Bronchial epithelial cell (primary cell): ENCODE data around the gene FRS2. TPM values are rescaled to one million over a fixed set of nuclear protein-coding genes. Genes with fewer than 3 reads are reported as not detected.

ENCODE experiments used
- DNase-seq: peaks from one replicate; pipeline ENCODE4 v3.0.0-alpha.2; 2010; ENCODE audit warnings: low read depth
- FAIRE-seq: peaks from 2 replicates; lab custom pipeline; 2011; peaks lifted over from hg19 to GRCh38; lab: Jason Lieb, UNC
- H3K27me3 ChIP-seq: 2 replicates; pipeline ENCODE4 v1.5.1; 2011; ENCODE audit warnings: low read length; ENCODE audit not compliant: control insufficient read depth, insufficient read depth
- H3K36me3 ChIP-seq: 2 replicates; pipeline ENCODE4 v1.5.1; 2011; ENCODE audit warnings: low read length; ENCODE audit not compliant: control insufficient read depth, insufficient read depth
- H3K4me3 ChIP-seq: 2 replicates; pipeline ENCODE4 v1.5.1; 2011; ENCODE audit warnings: mild to moderate bottlenecking, low read depth, low read length, control low read depth
- total RNA-seq: library from RNA; depleted of rRNA; stranded (reverse); fragments of >200 nt; gene quantifications from 2 replicates; pipeline ENCODE4 v1.2.1, GENCODE V29; 2014
- TF ChIP-seq, protein P1 (sequence below): IDR thresholded peaks from 2 replicates; pipeline ENCODE4 v1.5.1; 2011; ENCODE audit warnings: mild to moderate bottlenecking, moderate library complexity, low read length, control low read depth, inconsistent platforms; ENCODE audit not compliant: insufficient read depth, severe bottlenecking

Gene FRS2
- total RNA-seq, 1 donor from 2014 or later, result 27.1 TPM

DNA sequence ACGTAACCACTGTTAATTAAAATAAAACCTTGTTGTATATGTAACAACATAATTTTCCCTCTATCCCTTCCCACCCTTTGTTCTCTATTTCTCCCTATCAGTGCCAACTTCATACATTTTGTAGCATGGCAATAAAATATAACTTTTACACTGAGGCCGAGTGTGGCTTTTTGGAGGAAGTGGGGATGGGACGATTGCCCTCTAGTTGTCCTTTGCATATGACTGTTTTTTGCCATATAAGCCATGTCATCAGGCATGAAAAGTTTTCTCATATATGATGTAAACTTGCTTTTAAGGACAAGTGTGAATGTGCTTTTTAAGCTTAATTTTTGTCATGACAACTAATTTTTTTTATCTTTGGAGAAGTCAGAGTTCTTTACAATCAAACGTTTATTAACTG is 108.8 kb downstream of the FRS2 start:
- FAIRE-seq, result no peak
- no peak for DNase-seq
- Histone ChIP-seq H3K27me3 (no peaks in the 10 kb centered on the region), H3K4me3 (no peak overlapping the region), H3K36me3 (peaks cover 4% of the 10 kb centered on the region)
- TF ChIP-seq, protein P1, sequence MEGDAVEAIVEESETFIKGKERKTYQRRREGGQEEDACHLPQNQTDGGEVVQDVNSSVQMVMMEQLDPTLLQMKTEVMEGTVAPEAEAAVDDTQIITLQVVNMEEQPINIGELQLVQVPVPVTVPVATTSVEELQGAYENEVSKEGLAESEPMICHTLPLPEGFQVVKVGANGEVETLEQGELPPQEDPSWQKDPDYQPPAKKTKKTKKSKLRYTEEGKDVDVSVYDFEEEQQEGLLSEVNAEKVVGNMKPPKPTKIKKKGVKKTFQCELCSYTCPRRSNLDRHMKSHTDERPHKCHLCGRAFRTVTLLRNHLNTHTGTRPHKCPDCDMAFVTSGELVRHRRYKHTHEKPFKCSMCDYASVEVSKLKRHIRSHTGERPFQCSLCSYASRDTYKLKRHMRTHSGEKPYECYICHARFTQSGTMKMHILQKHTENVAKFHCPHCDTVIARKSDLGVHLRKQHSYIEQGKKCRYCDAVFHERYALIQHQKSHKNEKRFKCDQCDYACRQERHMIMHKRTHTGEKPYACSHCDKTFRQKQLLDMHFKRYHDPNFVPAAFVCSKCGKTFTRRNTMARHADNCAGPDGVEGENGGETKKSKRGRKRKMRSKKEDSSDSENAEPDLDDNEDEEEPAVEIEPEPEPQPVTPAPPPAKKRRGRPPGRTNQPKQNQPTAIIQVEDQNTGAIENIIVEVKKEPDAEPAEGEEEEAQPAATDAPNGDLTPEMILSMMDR, result no peak

DNA sequence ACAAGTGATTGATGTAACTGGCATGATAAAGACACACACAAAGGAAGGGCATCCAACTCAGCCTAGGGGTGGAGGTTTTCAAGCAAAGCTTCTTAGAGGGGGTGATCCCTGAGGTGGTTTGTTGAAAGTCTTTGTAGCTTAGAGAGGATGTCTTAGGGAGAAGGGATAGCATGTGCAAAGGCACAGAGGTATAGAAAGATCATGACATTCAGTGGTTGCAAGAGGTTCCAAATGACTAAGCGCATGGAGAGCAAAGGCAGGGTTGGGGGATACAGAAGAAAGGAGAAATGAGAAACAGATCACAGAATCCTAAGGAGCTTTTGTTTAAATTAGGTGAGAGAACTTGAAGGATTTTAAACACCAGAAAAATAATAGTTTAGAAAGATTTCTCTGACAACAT is 109.9 kb downstream of the FRS2 start:
- Histone ChIP-seq H3K27me3 (no peaks in the 10 kb centered on the region), H3K36me3 (no peaks in the 10 kb centered on the region), H3K4me3 (no peak overlapping the region)
- no peak for DNase-seq
- no peak for FAIRE-seq
- TF ChIP-seq, protein P1, result no peak

DNA sequence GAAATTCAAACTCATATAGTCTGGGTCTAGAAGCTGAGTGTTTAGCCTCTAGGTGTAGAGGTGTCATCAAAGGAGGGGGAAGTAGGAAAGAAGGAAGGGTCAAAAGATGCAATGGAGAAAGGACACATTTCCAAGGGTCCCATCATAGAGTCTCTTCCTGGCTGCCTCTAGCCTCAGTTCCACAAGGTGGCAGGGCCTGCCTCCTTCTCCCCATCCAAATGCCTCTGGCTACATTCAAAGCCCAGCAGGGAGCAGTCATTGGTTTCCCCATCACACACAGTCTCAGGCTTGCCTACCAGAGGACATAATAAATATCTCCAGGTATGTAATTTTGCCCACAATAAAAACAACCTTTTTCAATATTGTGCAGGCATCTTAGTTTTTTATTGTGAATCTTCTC is 113.0 kb downstream of the FRS2 start:
- FAIRE-seq, result no peak
- peak; percentile 33 for DNase-seq
- no peak overlapping the region for H3K4me3 ChIP-seq
- H3K27me3 ChIP-seq, result no peaks in the 10 kb centered on the region
- TF ChIP-seq, protein P1, result peak; percentile 23
- peaks cover 5% of the 10 kb centered on the region for H3K36me3 ChIP-seq

DNA sequence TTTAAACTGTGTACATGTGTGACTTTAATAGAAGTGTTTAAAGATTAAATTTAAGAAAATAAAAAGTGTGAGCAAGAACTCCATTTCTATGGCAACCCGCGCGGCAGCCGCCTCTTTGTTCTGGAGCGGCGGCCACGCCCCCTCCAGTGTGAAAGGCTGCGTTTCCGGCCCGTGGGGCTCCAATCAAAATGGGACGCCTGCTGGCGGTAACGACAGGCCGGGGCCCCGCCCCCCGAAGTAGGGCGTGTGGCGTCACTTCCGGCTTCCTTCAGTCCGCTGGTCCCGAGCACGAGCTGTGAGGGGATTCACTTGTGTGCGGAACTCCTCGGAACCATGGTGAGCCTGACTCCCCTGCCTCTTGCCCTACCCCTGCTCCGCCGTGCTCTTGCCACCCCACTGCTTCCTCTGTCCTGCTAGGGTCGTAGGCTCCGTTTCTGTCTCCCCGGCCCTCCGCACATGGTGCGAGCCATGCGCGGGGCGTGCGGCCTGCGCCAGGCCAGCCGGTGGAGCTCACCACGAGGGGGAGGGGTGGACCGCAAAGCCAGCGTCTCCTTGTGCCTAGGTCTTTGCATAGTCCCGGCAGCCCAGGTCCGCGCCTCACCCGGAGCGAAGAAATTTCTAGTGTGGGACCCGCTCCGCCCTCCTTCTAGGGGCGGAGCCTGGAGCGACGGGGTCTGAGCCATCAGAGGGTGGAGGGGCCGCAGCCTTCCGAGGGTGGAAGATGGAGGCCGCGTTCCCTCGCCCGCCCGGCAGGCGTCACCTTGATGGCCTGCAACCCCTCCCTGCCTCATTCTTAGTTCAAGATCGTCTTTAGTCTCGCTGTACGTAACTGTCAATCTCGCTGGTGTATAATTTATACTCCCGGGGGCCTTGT is 115.2 kb downstream of the FRS2 start, which contains the start of gene CCT2:
Gene CCT2, plus strand, starts transcription at position 271 of the 874 bp plus-strand sequence. Its CDS starts 63 bp downstream, at position 334.
- Histone ChIP-seq H3K27me3 (no peaks in the 10 kb centered on the region), H3K4me3 (peak within 1 kb of the TSS; percentile 80), H3K36me3 (peaks cover 7% of the 10 kb centered on the region)
- TF ChIP-seq, protein P1, result peak; percentile 44
- DNase-seq, result peak; percentile 88
- no peak for FAIRE-seq

DNA sequence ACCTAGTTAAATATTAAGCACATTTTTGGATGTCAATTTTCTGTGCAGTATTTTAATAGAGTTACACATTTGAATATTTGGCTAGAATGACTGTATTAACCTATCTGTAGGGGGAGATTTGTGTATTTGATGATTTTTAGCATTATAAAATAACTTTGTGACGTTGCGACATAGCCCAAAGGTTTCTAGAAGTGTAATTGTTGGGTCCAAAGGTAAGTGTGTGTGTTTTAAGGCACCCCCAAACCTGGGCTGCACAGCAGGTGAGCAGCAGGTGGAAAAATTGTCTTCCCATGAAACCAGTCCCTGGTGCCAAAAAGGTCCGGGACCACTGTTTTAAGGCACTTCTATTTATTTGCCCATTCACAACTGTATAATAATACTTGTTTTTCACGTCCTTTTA is 118.3 kb downstream of the FRS2 start:
- DNase-seq (no peak), FAIRE-seq (no peak)
- H3K4me3 ChIP-seq, result no peak overlapping the region
- TF ChIP-seq, protein P1, result no peak
- H3K36me3 ChIP-seq, result peaks cover 12% of the 10 kb centered on the region
- H3K27me3 ChIP-seq, result no peaks in the 10 kb centered on the region
